C4-2B (cell line): ENCODE measurements around the gene DDX55.

Experiments used
- H3K27ac ChIP-seq: fragments of 450-650 bp; 2 replicates; pipeline ENCODE4 v1.5.1; 2017
- ZFX ChIP-seq: fragments of 450-650 bp; IDR thresholded peaks from 2 replicates; pipeline ENCODE4 v1.6.1; 2017
- TF ChIP-seq, protein P1 (sequence below): fragments of 450-650 bp; conservative IDR thresholded peaks from 2 replicates; pipeline ENCODE4 v1.5.1; 2017; ENCODE audit warnings: mild to moderate bottlenecking

DDX55 gene

DNA sequence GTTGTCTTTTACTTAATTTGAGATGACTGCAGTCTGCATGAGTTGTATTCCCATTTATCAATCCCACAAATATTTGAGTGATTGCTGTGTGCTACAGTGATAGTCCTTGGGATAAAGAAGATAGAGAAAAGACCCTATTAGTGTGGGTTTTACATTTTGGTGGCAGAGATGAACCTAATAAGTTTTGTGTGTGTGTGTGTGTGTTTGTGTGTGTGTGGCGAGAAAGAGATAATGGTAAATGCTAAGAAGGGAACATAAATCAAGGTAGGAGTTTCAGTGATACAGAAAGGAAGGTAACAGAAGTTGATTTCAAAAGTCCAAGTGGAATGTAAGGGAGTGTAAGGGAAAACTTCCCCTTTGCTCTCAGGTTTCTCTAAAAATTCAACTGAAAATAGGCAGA lies 2.6 kb upstream of the DDX55 start:
- no peak overlapping the region for H3K27ac ChIP-seq
- no peak for TF ChIP-seq ZFX
- TF ChIP-seq, protein P1, sequence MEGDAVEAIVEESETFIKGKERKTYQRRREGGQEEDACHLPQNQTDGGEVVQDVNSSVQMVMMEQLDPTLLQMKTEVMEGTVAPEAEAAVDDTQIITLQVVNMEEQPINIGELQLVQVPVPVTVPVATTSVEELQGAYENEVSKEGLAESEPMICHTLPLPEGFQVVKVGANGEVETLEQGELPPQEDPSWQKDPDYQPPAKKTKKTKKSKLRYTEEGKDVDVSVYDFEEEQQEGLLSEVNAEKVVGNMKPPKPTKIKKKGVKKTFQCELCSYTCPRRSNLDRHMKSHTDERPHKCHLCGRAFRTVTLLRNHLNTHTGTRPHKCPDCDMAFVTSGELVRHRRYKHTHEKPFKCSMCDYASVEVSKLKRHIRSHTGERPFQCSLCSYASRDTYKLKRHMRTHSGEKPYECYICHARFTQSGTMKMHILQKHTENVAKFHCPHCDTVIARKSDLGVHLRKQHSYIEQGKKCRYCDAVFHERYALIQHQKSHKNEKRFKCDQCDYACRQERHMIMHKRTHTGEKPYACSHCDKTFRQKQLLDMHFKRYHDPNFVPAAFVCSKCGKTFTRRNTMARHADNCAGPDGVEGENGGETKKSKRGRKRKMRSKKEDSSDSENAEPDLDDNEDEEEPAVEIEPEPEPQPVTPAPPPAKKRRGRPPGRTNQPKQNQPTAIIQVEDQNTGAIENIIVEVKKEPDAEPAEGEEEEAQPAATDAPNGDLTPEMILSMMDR: no peak

DNA sequence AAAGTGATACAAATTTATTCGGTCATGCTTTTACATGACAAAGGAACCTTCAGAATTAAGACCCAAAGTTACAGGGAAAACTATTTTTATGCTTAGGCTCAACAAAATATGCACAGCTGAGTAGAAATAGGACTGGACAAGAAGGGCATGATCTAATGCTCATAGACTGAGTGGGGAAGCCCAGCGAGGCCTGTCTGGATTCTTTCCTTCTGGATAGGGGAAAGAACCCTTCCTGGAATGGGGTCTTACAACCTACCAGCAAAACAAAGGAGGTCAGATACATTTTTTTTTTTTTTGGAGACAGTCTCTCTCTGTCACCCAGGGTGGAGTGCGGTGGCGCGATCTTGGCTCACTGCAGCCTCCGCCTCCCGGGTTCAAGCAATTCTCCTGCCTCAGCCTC lies 2.2 kb upstream of the DDX55 start:
- H3K27ac ChIP-seq: no peak overlapping the region
- TF ChIP-seq, protein P1: no peak
- no peak for TF ChIP-seq ZFX

DNA sequence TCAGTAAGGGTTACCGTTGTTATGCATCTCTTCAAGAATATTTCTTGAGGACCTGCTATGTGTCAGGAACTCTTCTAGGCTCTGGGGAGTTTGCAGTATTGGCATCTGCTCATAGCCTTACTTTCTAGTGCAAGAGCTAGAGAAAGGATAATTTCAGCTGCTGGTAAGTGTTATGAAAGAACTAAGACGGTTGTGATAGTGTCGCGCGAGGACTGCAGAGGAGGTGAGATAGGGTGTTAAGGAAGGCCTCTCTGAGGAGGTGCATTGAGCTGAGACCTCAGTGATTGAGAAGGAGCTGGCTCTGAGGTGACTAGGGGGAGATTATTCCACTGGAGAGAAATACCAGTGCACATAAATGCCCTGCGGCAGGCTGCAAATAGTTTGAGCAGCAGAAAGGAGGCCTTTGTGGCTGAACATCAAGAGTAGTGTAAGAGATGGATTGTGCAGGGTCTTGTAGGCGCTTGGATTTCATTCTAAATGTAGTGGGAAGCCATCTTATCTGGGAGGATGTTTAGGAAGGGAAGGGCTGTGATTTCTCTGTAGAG lies 824 bp downstream of the DDX55 start:
- H3K27ac ChIP-seq: peak overlapping the region; percentile 96
- TF ChIP-seq, protein P1: no peak
- no peak for TF ChIP-seq ZFX

DNA sequence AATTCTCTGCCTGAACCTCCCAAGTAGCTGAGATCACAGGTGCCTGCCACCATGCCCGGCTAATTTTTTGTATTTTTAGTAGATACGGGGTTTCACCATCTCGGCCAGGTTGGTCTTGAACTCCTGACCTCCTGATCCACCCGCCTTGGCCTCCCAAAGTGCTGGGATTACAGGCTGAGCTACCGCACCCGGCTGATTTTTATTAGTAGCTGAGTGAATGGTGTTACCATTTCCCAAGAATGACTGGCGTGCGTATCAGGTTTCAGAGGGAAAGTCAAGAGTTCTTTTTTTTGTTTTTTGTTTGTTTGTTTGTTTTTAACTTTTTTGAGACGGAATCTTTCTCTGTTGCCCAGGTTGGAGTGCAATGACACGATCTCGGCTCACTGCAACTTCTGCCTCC lies 1.6 kb downstream of the DDX55 start:
- peak overlapping the region; percentile 96; the same call in 1 of the 2 replicates for H3K27ac ChIP-seq

DNA sequence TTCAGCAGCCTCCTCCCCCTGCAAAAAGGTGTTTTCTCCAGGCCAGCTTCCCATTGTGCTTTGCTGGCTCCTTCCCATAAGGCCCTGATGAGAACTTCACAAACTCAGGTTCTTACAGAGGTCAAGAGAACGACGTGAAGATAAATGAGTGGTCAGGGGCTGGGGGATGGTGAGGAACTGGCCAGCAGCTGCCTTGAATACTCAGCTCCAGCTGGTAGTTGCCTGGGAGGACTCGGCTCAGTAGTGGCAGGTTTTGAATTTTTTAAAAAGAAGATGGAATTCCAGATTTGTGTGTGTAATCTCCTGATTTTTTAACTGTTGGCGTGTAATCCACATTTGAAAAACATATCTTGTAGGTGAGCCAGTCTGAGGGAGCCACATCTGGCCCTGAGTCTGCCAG lies 5.9 kb downstream of the DDX55 start:
- no peak for TF ChIP-seq ZFX
- TF ChIP-seq, protein P1: no peak

DNA sequence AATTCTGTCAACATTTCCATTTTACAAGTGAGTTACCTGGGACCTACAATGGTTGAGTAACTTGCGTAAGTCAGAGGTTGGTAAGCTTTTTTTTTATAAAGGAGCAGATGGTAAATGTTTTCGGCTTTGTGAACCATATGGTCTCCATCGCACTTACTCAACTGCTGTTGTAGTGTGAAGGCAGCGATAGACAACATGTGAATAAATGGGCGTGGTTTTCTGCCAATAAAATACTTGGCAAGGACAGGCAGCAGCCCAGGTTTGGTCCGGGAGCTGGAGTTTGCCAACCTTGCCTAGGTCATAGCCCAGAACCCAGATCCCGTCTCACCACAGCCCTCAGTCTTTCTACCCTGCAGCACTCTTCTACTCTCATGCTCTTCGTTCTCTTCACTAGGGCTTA lies 6.3 kb downstream of the DDX55 start:
- no peak overlapping the region for H3K27ac ChIP-seq

More for the DNA sequence above, 5.9 kb downstream of the DDX55 start:
- no peak overlapping the region for H3K27ac ChIP-seq

DNA sequence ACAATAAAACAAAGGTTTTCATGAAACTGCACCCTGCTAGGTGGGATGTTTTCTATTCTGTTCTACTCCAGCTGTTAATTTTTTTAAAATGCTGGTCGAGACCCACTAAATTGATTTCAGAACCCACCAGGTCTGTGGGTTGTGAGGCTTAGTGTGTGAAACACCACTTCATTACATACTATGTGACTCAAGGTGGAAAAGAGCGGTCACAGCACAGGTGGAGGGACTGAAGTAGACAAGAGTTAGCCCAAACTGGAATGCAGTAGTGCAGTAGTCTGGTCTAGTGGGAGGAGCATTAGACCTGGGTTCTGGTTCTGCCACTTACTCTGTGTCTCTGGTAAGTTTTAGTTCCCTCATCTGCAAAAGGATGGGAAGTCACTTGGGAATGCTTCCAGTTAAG lies 12.2 kb downstream of the DDX55 start:
- peak overlapping the region; percentile 4; the same call in 1 of the 2 replicates for H3K27ac ChIP-seq
- TF ChIP-seq ZFX: no peak
- TF ChIP-seq, protein P1: no peak

More for the DNA sequence above, 6.3 kb downstream of the DDX55 start:
- no peak for TF ChIP-seq ZFX
- TF ChIP-seq, protein P1: no peak

DNA sequence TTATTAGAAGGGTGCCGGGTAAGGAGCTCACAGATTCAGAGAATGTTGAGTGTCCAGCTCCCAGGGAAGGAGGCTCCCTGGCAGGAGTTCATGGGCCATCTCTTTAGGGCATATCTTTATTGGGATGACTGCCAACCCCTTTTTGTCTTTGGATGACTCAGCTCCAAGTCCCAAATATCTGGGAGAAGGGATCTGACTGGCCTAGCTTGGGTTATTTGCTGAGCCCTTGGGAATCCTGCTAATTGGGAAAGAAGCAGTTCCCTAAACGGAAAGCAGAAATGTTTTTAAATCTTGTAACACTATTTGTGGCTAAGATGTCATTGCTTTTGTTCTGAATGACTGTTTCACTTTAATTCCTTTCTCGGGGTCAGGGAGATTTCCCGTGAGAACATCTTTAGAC lies 12.6 kb downstream of the DDX55 start:
- H3K27ac ChIP-seq: peak overlapping the region; percentile 4; the same call in 1 of the 2 replicates
- TF ChIP-seq, protein P1: no peak
- TF ChIP-seq ZFX: no peak
